GM18870 (cell line): ENCODE data around the gene ACAT2.
"Not testable (repeated sequence)": the region's sequence is repeated elsewhere in the genome, so short reads cannot be mapped to it uniquely, and the experiment has no call there.

Source experiments
- ATAC-seq: cut with Tn5 transposase; IDR thresholded peaks from one replicate; pipeline ENCODE4 v1.9.1; 2021; ENCODE audit warnings: moderate library complexity; ENCODE audit not compliant: unreplicated experiment

Gene ACAT2

DNA sequence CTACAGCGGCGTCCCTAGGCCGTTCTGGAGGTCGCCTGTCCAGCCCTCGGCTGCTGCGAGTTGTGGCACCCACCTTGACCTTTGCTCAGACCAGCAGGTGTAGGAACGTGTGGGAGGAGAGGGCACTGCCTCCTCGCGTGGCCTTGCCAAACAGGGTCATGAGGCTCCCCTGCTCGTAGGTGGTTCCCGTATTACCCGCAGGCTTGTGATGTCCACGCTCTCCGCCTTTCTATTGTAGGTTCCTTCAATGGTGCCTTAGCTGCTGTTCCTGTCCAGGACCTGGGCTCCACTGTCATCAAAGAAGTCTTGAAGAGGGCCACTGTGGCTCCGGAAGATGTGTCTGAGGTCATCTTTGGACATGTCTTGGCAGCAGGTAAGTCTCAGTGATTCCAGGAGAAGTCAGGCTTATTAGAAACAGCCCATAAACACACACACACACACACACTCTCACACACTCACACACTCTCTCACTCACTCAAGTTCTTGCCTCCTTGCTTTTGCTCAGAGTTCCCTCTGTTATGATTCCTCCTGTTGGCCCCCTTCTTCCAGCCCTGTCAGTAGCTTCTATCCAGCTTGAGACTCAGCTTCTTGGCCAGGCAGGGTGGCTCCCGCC lies 942 bp downstream of the ACAT2 start:
- ATAC-seq: peak; percentile 11

DNA sequence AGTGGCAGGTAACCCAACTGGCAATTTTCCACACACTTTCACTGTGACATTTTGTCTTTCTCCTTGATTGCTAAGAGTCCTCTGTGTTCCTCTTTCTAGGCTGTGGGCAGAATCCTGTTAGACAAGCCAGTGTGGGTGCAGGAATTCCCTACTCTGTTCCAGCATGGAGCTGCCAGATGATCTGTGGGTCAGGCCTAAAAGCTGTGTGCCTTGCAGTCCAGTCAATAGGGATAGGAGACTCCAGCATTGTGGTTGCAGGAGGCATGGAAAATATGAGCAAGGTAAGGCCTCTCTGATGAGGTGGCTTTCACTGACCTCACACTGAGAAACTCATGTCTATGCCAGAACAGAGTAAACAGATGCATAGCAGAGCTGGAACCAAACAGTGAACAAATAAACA lies 5.1 kb downstream of the ACAT2 start:
- no peak for ATAC-seq

DNA sequence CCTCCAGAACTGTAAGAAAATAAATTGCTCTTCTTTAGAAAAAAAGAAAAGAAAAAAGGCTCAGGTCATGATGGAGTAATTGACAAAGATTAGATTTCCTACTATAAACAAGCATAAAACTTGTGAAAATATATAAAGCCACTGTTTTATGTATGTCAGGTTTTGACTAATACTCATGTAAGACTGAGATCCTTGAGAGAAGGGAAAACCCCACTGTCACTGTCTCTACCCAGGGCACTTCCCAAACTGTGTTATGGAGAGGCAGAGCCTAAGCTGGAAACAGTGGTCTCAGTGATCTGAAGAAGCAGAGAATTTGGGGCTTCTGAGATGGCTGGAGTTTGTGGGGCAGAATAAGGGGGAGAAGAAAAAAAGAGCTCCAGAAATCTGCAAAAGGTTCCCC lies 7.6 kb downstream of the ACAT2 start:
- no peak for ATAC-seq

DNA sequence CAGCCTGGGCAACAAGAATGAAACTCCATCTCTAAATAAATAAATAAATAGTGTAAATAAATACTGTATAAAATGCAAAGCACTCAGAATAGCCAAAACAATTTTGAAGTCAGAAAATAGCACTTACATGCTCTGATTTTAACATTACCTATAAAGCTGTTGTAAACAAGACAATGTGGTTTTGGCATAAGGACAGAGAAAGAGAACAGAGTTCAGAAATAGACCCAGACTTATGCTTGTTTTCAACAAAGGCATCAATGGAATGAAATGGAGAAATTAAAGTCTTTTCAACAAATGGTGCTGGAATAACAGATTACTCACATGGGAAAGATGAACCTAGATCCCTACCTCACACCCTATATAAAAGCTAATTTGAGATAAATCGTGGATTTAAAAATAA lies 10.4 kb downstream of the ACAT2 start:
- ATAC-seq: no peak

DNA sequence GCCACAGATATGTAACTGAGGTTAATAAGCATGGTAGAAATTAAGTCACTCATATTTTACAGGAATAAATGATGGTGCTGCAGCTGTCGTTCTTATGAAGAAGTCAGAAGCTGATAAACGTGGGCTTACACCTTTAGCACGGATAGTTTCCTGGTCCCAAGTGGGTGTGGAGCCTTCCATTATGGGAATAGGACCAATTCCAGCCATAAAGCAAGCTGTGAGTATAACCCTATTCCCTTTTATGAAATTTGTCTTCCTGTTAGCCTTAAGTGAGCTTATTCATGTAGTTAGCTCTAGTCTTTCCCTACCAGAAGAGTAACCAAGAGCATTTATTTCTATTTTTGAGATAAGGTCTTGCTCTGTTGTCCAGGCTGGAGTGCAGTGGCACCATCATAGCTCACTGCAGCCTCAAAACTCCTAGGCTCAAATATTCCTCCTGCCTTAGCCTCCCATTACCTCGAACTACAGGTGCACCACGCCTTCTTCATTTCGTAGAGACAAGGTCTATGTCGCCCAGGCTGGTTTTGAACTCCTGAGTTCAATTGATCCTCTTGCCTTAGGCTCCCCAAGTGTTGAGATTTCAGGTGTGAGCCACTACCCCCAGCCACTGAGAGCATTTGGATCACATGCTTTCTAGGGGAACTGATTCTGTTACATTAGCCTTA lies 15.5 kb downstream of the ACAT2 start:
- ATAC-seq: no peak

DNA sequence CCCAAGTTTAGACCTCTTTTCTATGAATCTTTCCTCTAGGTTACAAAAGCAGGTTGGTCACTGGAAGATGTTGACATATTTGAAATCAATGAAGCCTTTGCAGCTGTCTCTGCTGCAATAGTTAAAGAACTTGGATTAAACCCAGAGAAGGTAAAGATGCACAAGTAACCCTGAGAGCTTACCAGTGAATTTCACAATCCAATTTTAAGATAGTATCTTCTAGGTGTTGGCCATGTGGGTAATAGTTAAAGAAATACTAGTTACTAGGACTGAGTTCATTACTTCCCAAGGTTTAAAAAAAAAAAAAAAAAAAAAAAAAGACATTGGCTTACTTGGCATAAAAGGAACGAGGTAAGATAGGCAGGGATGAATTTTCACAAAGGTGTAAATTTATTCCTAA lies 16.3 kb downstream of the ACAT2 start:
- ATAC-seq: no peak

DNA sequence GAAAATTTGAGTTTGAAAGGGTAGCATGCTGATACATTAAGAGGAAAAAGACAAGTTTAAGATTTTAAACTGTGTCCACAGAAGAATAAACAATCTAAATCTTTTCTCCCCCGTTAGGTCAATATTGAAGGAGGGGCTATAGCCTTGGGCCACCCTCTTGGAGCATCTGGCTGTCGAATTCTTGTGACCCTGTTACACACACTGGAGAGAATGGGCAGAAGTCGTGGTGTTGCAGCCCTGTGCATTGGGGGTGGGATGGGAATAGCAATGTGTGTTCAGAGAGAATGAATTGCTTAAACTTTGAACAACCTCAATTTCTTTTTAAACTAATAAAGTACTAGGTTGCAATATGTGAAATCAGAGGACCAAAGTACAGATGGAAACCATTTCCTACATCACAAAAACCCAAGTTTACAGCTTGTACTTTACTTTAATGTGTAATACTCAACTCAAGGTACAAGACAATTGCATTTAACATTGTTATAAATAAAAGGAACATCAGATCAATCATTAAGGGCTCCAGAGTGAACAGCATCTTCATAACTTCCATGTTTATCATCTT lies 16.8 kb downstream of the ACAT2 start:
- ATAC-seq: no peak

DNA sequence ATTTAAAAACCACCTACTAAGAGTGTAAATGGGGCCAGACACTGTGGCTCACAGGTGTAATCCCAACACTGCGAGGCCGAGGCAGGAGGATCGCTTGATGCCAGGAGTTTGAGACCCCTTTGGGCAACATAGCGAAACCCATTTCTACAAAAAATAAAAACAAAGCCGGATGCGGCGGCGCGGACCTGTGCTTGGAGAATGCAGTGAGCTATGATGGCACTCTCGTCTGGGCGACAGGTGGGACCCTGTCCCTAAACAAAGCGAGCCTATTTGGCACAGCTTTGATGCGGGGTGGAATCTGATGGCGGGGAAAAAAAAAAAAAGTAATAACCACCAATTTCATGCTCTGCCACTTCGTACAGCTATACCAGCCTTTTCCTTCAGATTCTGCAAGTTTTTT lies 26.4 kb downstream of the ACAT2 start:
- no peak for ATAC-seq

DNA sequence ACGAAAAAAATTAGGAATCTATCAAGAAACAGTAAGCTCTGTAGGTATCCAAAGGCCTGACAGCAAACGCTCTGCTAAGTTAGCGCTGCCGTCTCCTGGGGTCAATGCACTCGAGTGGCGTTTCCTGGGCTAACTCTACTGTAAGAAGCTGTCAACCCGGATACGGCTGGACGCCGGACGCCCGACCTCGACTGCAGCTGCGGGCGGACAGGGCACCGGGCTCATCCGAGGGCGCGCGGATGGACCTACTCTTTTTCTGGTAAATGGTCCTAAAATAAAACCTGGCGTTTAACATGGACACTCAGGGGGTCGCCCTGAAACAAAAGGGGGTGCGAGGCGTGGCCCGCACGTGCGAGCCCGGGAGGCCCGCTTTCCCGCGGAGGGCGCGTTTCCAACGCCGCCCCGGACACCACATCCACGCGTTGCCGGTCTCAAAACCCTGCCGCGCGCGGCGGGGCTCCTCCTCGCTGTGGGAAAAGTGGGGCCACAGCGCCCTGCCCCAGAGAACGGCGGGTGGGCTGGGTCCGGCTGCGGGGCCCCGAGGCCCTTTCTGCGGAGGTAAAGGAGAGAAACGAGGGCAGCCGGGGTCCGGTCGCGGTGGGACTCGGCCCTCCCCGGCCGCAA lies 27.0 kb downstream of the ACAT2 start:
- ATAC-seq: no peak

DNA sequence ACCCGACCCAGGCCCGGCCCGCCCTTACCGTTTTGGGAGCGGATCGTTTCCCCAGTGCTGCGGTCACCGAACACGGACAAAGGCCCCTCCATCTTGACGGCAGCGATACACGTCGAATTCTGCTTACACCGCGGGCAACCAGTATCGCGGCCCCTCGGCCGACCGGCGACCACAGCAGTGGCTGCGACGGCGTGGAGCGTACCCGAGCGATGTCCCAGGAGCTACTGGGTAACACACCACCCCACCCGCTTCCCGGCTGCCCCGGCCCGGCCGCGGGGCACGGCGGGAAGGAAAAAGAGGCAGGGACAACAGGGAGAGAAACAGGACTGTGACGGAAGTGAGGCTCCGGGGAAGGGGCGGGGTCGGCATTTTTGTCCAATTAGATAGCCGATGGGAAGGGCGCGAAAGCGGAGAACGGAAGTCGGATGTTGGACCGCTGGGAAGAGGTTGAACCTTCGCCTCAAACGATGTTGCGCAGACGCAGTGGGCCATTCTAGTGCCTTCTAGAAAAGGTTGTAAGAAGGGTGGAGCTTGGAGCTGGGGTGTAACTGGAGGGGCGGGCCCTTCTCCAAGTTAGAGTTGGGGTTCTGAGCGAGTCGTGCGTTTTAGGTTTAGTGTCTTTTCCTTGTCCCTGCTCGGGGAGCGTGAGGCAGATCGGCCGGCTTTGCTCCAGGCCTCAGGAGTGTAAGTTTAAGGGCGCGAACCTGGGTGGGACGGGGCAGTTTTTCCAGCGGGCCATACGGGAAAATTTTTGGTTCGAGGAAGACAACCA lies 27.7 kb downstream of the ACAT2 start, which contains the start of gene TCP1:
Gene TCP1 (minus strand): TSS at position 226 of the 772 bp plus-strand sequence. CDS start 134 bp downstream, at position 92.
- ATAC-seq: peak; percentile 78

DNA sequence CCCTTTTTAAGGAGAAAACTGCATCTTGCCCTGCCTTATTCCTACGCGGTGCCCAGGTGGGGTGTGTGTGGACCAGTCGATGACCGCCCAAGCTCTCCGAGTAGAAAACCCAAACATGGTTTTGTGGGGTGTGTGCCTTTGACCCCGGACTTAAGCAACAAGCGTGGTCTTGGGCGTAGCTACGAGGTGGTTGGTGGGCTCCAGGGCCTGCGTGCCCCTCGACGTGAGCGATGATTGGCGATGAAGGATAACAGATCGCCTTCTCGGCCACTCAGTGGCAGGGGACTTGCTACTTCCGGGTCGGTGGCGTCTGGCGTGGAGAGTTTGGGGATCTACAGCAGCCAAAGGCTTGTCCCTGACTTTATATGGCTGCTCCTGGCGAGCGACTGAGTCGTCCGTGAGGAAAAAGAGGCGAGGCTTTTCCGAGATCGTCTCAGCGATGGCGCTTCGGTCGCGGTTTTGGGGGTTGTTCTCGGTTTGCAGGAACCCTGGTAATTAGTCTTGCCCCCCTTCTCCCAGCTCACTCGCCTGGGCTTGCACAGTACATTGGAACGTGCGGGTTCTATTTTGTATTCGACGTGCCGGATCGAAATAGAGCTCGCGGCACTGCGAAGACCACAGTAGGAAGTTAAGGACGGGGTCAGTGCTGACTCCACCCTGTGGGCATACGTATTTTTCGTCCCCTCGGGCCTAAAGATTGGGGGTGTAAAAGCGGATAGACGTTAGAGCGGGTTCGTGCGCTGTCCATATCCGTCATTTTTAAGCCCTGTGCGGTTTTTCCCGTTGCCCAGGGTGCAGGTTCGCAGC lies 28.5 kb downstream of the ACAT2 start, which contains the start of gene MRPL18:
Gene MRPL18 (plus strand): TSS at position 319 of the 807 bp plus-strand sequence. CDS start 121 bp downstream, at position 440.
- ATAC-seq: peak; percentile 74

DNA sequence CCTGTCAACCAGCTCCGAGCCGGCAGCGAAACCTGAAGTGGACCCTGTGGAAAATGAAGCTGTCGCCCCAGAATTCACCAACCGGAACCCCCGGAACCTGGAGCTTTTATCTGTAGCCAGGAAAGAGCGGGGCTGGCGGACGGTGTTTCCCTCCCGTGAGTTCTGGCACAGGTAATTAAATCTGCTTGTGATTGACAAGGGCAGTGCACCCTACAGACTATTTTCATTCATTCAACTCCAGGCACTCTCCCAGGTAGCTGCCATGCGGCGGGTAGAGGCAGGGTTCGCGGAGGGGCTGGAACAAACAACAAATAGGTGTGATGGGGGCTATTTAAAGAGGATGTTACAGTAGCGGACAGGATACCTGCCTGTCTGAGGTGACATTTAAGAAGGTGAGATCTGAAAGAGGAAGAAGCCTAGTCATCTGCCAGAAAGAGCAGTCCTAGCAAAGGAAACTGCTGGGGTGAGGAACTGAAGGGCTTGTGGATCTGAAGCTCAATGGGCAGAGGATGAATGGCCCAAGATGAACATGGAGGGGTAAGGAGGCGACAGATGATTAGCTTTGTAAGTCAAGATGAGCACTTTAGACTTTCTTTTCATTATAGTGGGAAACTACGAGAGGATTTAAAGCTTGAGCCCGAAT lies 29.2 kb downstream of the ACAT2 start:
- no peak for ATAC-seq

DNA sequence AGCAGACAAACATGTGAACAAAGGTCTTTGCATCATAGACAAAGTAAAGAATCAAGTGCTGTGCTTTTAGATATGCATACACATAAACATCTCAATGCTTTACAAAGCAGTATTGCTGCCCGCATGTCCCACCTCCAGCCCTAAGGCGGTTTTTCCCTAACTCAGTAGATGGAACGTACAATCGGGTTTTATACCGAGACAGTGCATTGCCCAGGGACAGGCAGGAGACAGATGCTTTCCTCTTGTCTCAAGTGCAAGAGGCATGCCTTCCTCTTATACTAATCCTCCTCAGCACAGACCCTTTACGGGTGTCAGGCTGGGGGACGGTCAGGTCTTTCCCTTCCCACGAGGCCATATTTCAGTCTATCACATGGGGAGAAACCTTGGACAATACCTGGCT lies 33.1 kb downstream of the ACAT2 start:
- ATAC-seq: not testable (repeated sequence)

DNA sequence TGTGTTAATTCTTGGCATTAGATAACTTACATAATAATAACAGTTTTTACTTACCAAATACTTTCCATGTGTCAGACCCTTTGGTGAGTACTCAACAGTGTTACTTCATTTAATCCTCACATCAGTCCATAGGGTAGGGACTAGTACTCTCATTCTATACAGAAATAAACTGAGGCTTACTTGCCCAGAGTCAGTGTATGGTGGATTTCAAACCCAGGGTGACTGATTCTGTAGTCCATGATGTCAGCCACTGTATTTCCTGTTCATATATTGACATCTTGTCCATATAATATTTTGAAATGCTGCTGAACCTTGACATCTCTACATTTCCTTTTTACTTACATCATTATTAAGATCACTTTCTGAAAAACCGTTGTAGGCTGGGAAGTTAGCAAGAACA lies 35.7 kb downstream of the ACAT2 start:
- ATAC-seq: no peak

DNA sequence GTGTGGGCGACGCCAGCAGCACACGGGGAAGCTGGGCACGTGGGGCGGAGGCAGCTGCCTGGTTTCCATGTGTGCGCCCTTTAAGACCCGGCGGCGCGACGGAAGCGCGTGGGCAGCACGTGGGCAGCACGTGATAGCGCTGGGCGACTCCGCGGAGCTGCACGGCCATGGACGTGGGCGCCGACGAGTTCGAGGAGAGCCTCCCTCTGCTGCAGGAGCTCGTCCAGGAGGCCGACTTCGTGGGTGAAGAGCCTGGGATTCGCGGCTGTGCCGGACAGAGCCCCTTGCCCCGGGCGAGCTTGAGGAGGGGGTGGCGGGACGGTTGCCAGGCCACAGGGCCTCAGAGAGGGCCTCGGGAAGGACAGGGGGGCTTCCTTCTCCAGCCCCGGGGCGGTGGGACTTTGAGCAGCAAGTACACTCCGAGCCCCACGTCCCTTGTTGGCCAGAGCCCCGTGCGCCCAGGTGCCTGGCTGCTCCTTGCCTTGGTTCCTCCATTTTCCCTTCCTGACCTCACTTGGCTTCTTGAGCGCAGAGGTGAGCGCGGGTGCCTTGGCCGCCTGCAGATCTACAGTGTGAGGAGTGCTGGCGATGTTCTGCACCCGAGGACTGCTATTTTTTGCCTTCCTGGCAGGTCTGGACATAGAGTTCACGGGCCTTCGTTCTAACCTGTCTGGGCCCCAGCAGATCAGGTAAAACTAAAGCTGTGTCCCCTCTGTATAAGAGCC lies 38.5 kb downstream of the ACAT2 start, which contains the start of gene PNLDC1:
Gene PNLDC1 (plus strand): TSS at position 136 of the 725 bp plus-strand sequence. CDS start 32 bp downstream, at position 168.
- ATAC-seq: no peak

DNA sequence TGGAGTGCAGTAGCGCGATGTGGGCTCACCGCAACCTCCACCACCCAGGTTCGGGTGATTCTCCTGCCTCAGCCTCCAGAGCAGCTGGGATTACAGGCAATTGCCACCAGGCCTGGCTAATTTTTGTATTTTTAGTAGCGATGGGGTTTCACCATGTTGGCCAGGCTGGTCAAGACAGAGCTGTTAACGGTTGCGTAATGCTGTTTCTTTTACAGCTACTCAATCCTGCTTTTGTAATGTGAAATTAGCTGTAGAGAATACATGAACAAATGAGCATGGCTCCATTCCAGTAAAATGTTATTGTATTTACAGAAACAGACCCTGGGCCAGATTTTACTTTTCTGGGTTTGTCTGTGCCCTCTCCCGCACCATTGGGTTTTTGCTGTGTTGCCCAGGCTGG lies 40.1 kb downstream of the ACAT2 start:
- ATAC-seq: no peak

DNA sequence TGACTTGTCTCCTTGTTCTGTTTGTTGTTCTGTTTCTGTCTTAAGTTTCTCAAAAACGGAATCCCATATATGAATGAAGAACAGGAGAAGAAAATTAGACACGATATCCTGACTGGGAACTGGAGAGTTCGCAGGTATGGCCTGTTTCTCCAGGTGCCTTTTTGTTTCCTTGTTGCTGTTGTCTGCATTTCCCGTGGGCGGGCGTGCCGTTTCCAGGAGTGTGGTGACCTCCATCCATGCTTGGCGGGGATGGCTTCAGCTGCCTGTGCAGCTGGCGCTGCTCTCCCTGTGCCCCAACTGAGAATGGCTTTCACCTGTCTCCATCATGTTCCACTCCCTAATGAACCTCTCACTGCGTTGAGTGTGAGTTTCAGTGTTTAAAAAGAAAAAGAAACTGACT lies 42.7 kb downstream of the ACAT2 start:
- no peak for ATAC-seq

DNA sequence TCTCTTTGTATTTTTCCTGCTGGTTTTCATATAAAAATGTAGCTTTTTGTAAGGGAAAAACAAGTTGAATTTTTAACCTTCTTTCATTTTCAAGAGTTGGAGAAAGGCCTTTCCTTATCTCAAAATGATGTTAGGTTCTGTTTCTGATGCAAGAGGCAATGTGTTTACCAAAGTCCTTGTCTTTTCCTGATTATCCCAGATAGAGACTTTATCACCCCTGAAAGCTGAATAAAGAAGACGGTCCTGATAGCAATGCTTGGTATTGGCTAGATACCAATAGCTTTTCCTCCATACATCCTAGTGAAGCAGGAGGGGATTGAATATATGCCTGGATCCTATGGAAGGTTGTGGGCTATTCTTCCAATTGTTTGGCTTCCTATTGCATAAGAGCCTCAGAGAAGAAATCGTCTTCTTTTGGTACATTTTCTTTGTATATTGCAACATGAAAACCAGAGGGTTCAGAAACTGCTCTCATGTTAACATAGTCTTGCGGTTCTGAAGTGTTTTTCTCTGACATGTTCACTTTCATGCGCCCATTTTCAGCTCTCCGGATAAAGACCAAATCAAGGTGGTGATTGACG lies 43.7 kb downstream of the ACAT2 start:
- no peak for ATAC-seq

DNA sequence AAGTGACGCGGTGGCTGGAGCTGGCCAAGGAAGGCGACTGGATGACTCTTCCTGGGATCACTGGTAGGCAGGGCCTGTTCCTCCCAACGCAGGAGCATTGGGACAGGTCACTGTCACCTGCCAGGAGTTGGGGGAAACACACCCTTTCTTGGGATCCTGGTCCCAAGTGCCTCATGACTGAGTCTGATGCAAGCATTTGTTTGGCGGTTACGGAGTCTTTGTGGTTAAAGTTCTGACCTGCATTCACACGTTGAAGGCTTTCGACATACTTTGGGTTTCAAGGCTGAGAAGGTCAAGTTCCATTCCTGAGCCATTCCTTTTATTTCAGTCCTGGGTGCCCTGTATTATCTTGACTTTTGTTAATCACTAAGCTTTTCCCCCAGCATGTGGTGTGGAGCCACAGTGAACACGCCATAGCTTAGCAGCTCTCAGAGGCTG lies 44.2 kb downstream of the ACAT2 start:
- no peak for ATAC-seq
